Thyroid gland (tissue), 4 donors: ENCODE results near the gene CD300A. TPM values are rescaled to one million over a fixed set of nuclear protein-coding genes. Genes with fewer than 3 reads are reported as not detected.

Experiments used
- DNase-seq, 2 donors: peaks; one replicate each; pipeline ENCODE4 v3.0.0-alpha.2; 2019
- H3K27ac ChIP-seq, 3 donors: fragments of 200-600 bp; sonication (generic); 1 replicate in 2 of 3; 2 replicates in 1 of 3; pipeline ENCODE4 v1.5.1; 2016 to 2019; ENCODE audit warnings: mild to moderate bottlenecking in 1 of 3, moderate library complexity in 1 of 3
- H3K27me3 ChIP-seq: fragments of 200-600 bp; sonication (generic); one replicate; pipeline ENCODE4 v1.5.1; 2019
- H3K36me3 ChIP-seq, 2 donors: fragments of 200-600 bp; sonication (generic); one replicate each; pipeline ENCODE4 v1.5.1; 2016 to 2019
- H3K4me1 ChIP-seq, 2 donors: fragments of 200-600 bp; sonication (generic); one replicate each; pipeline ENCODE4 v1.5.1; 2017 to 2019
- H3K4me3 ChIP-seq, 3 donors: fragments of 200-600 bp; sonication (generic); replicated peaks in 1 of 3; 1 replicate in 2 of 3; 2 replicates in 1 of 3; pipeline ENCODE4 v1.5.1; 2016; ENCODE audit warnings: mild to moderate bottlenecking in 1 of 3
- H3K9me3 ChIP-seq: fragments of 200-600 bp; sonication (generic); one replicate; pipeline ENCODE4 v1.5.1; 2017
- CTCF ChIP-seq, 6 experiments: fragments of 200-600 bp in 3 of 6; fragments of 450-650 bp in 3 of 6; sonication (generic) in 3 of 6; IDR thresholded peaks; one replicate each; pipeline ENCODE4 v1.5.1; 2016 to 2019; ENCODE audit warnings: antibody characterized with exemption in 6 of 6, mild to moderate bottlenecking in 2 of 6, inconsistent platforms in 1 of 6, moderate library complexity in 1 of 6
- POLR2A ChIP-seq, 2 donors: fragments of 450-650 bp; IDR thresholded peaks; one replicate each; pipeline ENCODE4 v1.6.1; 2017; ENCODE audit warnings: antibody characterized with exemption in 2 of 2, mild to moderate bottlenecking in 2 of 2, moderate library complexity in 1 of 2
- WGBS, 2 donors: methylation state at CpG; one replicate each; pipeline ENCODE4 v1.1.5; 2017; 5-methylcytosine and 5-hydroxymethylcytosine counted together
- intact Hi-C: fragments of 100-400 bp; cut with DNase I; formaldehyde crosslinking; loops from one replicate; pipeline ENCODE4 v1.15.1; 2023
- total RNA-seq, 4 donors: library from RNA; depleted of rRNA; stranded (reverse); fragments of >200 nt; gene quantifications; one replicate each; pipeline ENCODE4 v1.2.3, GENCODE V29; 2016

Gene CD300A
- total RNA-seq, 4 donors from 2014 or later = 0.78 to 5.8 (median 2.1) TPM

GRCh38 chr17:74447628-74448159 lies 18.7 kb upstream of the CD300A start:
- Histone ChIP-seq H3K4me1 (peaks cover 44 to 84% of the 10 kb centered on the region in 2 donors), H3K27me3 (no peaks in the 10 kb centered on the region), H3K9me3 (no peaks in the 10 kb centered on the region), H3K27ac (peak overlapping the region; percentile 65 to 92 (median 89)), H3K36me3 (no peaks in the 10 kb centered on the region), H3K4me3 (no peak overlapping the region)
- no peak for TF ChIP-seq POLR2A (IDR thresholded peaks at IDR 0.05)
- no peak for TF ChIP-seq CTCF (IDR thresholded peaks at IDR 0.05)
- intact Hi-C loops = no loop called here
- WGBS, 2 donors = 95 to 96% methylated on average over 11 of the region's 11 CpGs
- DNase-seq = peak in 1 of 2 donors; percentile 1

GRCh38 chr17:74448756-74449155 lies 17.7 kb upstream of the CD300A start:
- DNase-seq = no peak
- Histone ChIP-seq H3K36me3 (no peaks in the 10 kb centered on the region), H3K27me3 (no peaks in the 10 kb centered on the region), H3K4me1 (peaks cover 44 to 84% of the 10 kb centered on the region in 2 donors), H3K9me3 (no peaks in the 10 kb centered on the region), H3K4me3 (no peak overlapping the region), H3K27ac (peak overlapping the region; percentile 65 to 89 (median 70))
- intact Hi-C loops = no loop called here
- 82 to 83% methylated on average over 8 of the region's 8 CpGs for WGBS, 2 donors
- TF ChIP-seq POLR2A (IDR thresholded peaks at IDR 0.05) (no peak), CTCF (IDR thresholded peaks at IDR 0.05) (no peak)

- H3K4me1 ChIP-seq = peaks cover 40 to 84% of the 10 kb centered on the region in 2 donors
- peak overlapping the region; percentile 65 to 89 (median 70) for H3K27ac ChIP-seq
- H3K27me3 ChIP-seq = no peaks in the 10 kb centered on the region
- no peak for DNase-seq
- TF ChIP-seq POLR2A (IDR thresholded peaks at IDR 0.05) (no peak), CTCF (IDR thresholded peaks at IDR 0.05) (no peak)
- H3K36me3 ChIP-seq = no peaks in the 10 kb centered on the region
- no peaks in the 10 kb centered on the region for H3K9me3 ChIP-seq
- no peak overlapping the region for H3K4me3 ChIP-seq
- intact Hi-C loops = no loop called here
- 80 to 85% methylated on average over 7 to 8 of the region's 11 CpGs for WGBS, 2 donors
These were observed 17.1 kb upstream of the CD300A start for GRCh38 chr17:74449306-74449705.

- TF ChIP-seq POLR2A (IDR thresholded peaks at IDR 0.05) (no peak), CTCF (IDR thresholded peaks at IDR 0.05) (no peak)
- no peak overlapping the region for H3K4me3 ChIP-seq
- no peaks in the 10 kb centered on the region for H3K36me3 ChIP-seq
- peaks cover 42 to 84% of the 10 kb centered on the region in 2 donors for H3K4me1 ChIP-seq
- intact Hi-C loops = loop anchor here (5.0 kb wide), 1 partner anchor 237 kb away; the partner anchor contains the start of gene TTYH2
- no peaks in the 10 kb centered on the region for H3K9me3 ChIP-seq
- no peaks in the 10 kb centered on the region for H3K27me3 ChIP-seq
- WGBS, 2 donors = 55 to 66% methylated on average over 4 to 5 of the region's 5 CpGs
- peak; percentile 50 to 54 for DNase-seq
- peak overlapping the region; percentile 65 to 89 (median 70) for H3K27ac ChIP-seq
These were observed 16.7 kb upstream of the CD300A start for GRCh38 chr17:74449773-74450172.

GRCh38 chr17:74450231-74450630 lies 16.2 kb upstream of the CD300A start:
- Histone ChIP-seq H3K27ac (peak overlapping the region; percentile 65 to 89 (median 70)), H3K4me3 (no peak overlapping the region), H3K27me3 (no peaks in the 10 kb centered on the region), H3K9me3 (no peaks in the 10 kb centered on the region), H3K36me3 (no peaks in the 10 kb centered on the region), H3K4me1 (peaks cover 39 to 85% of the 10 kb centered on the region in 2 donors)
- intact Hi-C loops = loop anchor here (5.0 kb wide), 1 partner anchor 238 kb away; the partner anchor contains the start of gene TTYH2
- TF ChIP-seq CTCF (IDR thresholded peaks at IDR 0.05) (no peak), POLR2A (IDR thresholded peaks at IDR 0.05) (no peak)
- WGBS, 2 donors = 94 to 95% methylated on average over 2 to 3 of the region's 3 CpGs
- DNase-seq = no peak
